Brain microvascular endothelial cell (primary cell): ENCODE measurements around the gene ALDH18A1.
A peak's percentile ranks its signal among the peaks of the same experiment; 100 is the strongest.

Source experiments
- DNase-seq: peaks from one replicate; pipeline ENCODE4 v3.0.0-alpha.2; 2020
- H3K27ac ChIP-seq: fragments of 250-450 bp; sonication (Bioruptor Pico); 2 replicates; pipeline ENCODE4 v1.5.1; 2020; ENCODE audit warnings: mild to moderate bottlenecking, moderate library complexity
- H3K27me3 ChIP-seq: fragments of 250-450 bp; sonication (Bioruptor Pico); replicated peaks from 2 replicates; pipeline ENCODE4 v1.5.1; 2020; ENCODE audit warnings: mild to moderate bottlenecking
- H3K36me3 ChIP-seq: fragments of 250-450 bp; sonication (Bioruptor Pico); replicated peaks from 2 replicates; pipeline ENCODE4 v1.5.1; 2020; ENCODE audit warnings: mild to moderate bottlenecking
- H3K4me3 ChIP-seq: 2 replicates; pipeline ENCODE4 v1.5.1; 2011; ENCODE audit warnings: low read depth, mild to moderate bottlenecking, control low read depth, low read length, moderate library complexity
- in situ Hi-C: cut with HindIII; loops from 2 replicates; pipeline ENCODE4 v1.10.0; 2017; ENCODE audit warnings: low sequenced_read_pairs, low pct_ligation_motif_present
- TF ChIP-seq, protein P1 (sequence below): IDR thresholded peaks from 2 replicates; pipeline ENCODE4 v1.5.1; 2011; ENCODE audit warnings: low read depth, mild to moderate bottlenecking, moderate library complexity, low read length, control low read depth, inconsistent platforms; ENCODE audit errors: missing control alignments

ALDH18A1 gene

DNA sequence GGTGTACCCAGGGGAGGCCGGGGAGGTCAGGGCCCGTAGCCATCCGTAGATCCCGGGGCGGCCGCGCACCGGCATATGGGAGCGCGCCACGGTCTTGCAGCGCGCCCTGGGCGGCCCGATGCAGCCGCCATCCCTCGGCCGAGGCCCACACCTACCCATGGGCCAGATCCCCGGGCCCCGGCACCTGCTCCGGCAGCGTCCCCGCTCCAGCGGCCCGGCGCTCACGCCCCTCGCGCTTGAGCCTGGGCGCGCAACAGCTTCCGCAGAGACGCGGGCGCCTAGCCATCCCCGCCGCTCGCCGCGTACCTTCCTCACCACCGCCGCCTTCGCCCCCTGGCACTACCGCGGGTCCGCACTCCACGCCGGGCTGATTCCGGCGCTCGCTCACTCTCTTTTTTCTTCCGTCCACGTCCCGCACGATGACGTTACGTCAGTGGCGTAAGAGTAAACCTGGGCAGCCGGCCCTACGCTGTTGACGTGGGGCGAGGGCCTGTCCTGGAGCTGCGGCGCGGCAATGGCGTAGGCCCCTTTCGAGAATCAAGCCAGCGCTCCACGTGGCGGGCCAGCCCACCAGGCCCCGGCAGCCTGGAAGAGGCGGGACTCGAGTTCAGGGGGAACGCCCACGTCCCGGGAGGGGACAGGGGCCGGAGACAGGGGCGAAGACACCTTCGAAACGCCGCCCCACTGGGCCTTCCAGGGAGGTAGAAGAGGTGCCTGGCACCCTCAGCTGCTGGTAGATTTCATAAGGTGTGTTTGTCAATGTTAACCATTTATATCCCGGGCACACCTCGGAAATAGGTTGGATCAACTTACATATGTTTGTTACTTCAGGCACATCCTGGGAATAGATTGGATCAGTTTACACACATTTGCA, at the start of gene ALDH18A1:
ALDH18A1 (minus strand) TSS at position 421 of the 874 bp plus-strand sequence. CDS start 3,334 bp downstream, outside the sequence.
- TF ChIP-seq, protein P1, sequence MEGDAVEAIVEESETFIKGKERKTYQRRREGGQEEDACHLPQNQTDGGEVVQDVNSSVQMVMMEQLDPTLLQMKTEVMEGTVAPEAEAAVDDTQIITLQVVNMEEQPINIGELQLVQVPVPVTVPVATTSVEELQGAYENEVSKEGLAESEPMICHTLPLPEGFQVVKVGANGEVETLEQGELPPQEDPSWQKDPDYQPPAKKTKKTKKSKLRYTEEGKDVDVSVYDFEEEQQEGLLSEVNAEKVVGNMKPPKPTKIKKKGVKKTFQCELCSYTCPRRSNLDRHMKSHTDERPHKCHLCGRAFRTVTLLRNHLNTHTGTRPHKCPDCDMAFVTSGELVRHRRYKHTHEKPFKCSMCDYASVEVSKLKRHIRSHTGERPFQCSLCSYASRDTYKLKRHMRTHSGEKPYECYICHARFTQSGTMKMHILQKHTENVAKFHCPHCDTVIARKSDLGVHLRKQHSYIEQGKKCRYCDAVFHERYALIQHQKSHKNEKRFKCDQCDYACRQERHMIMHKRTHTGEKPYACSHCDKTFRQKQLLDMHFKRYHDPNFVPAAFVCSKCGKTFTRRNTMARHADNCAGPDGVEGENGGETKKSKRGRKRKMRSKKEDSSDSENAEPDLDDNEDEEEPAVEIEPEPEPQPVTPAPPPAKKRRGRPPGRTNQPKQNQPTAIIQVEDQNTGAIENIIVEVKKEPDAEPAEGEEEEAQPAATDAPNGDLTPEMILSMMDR, result no peak
- in situ Hi-C loops, result no loop called here
- H3K4me3 ChIP-seq, result peak within 1 kb of the TSS; percentile 91
- H3K36me3 ChIP-seq, result peaks cover 15% of the 10 kb centered on the region
- H3K27ac ChIP-seq, result peak within 1 kb of the TSS; percentile 56
- peak; percentile 85 for DNase-seq
- no peaks in the 10 kb centered on the region for H3K27me3 ChIP-seq

DNA sequence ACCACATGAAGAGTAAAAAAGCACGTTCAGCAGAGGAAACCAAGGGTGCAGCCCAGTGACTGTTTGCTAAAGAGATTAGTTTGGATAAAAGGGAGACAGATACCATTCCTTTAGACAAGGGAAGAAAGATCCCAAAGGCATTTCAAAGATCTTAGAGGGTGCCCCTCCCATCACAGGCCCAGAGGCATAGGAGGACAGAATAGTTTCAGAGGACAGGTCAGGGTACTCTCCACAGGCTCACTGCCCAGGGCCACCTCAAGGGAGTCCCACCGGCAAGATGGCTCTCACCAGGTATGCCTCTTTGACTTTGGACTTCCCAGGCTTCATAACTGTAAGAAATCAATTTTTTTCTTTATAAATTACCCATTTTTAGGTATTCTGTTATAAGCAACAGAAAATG, 41.9 kb upstream of the ALDH18A1 start:
- no peak overlapping the region for H3K4me3 ChIP-seq
- TF ChIP-seq, protein P1, result no peak
- H3K27ac ChIP-seq, result no peak overlapping the region
- no peak for DNase-seq
- no peaks in the 10 kb centered on the region for H3K27me3 ChIP-seq
- H3K36me3 ChIP-seq, result no peaks in the 10 kb centered on the region
- in situ Hi-C loops, result loop anchor here (25.0 kb wide), 1 partner anchor 164 kb away; no protein-coding TSS in a partner anchor

DNA sequence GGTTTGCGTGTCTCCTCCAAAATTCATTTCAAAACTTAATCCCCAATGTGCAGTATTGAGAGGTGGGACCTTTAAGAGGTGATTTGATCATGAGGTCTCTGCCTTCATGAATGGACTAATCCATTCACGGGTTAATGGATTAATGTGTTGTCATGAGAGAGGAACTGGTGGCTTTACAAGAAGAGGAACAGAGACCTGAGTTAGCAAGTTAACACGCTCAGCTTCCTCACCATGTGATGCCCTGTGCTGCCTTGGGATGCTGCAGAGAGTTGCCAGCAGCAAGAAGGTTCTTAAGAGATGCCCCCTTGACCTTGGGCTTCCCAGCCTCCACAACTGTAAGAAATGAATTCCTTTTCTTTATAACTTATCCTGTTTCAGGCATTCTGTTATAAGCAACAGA, 40.9 kb upstream of the ALDH18A1 start:
- H3K27me3 ChIP-seq, result no peaks in the 10 kb centered on the region
- TF ChIP-seq, protein P1, result no peak
- no peak overlapping the region for H3K27ac ChIP-seq
- no peak for DNase-seq
- no peaks in the 10 kb centered on the region for H3K36me3 ChIP-seq
- H3K4me3 ChIP-seq, result no peak overlapping the region
- in situ Hi-C loops, result loop anchor here (25.0 kb wide), 1 partner anchor 165 kb away; no protein-coding TSS in a partner anchor

DNA sequence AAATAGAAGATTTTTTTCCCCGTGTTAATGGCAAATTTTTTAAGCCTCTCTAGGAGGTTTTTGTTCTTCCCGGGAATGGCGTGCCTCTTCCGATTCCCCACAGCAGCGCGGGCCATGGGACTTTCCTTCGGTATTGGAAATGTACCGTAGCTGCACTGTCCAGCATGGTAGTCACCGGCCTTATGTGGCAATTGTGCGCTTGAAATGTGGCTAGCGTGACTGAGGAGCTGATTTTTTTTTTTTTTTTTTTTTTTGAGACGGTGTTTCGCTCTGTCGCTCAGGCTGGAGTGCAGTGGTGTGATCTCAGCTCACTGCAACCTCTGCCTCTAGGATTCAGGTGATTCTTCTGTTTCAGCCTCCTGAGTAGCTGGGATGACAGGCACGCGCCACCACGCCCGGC, 38.2 kb upstream of the ALDH18A1 start:
- Histone ChIP-seq H3K27ac (no peak overlapping the region), H3K36me3 (peaks cover 15% of the 10 kb centered on the region), H3K4me3 (no peak overlapping the region), H3K27me3 (no peaks in the 10 kb centered on the region)
- DNase-seq, result no peak
- in situ Hi-C loops, result loop anchor here (25.0 kb wide), 1 partner anchor 168 kb away; no protein-coding TSS in a partner anchor
- TF ChIP-seq, protein P1, result no peak

DNA sequence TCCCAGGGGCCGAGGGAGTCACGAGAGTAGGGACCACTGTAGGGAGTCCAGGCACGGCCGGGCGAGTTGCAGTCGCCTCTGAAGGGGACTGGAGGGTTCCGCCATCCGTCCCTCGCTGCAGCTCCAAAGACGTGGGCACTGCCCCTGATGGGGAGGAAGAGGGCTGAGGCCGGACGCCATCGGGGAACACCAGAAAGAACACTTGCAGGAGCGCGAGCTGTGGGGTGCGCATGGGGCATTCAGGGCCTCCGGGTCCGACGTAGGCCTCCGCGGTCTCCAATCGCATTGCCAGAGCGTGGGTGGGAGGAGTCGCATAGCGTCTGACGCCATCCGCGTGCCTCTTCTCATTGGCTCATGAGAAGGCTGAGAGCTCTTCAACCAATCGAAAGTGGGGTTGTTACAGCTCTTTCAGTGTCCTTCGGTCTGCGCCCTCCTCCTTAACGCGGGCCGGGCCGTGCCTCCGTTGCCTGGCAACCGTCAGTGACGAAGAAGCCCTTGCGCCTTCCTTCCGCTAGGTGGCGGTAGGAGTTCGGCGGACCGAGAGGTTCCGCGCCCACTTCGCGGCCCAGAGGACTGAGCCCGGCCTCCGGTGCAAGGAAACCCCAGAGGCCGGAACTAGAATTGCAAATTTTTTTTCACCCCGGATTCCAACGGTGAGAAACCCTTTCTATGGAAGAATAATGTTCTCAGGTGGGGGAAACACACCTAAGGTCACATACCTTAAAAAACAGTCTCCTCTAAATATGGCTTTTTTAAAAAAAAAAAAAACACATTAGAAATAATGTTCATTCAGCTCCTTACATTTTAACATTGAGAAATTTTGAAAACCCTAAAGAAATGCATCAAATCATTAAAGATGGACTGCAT, 37.4 kb upstream of the ALDH18A1 start, which contains the start of gene TCTN3:
TCTN3 (minus strand) TSS at position 260 of the 867 bp plus-strand sequence; CDS start at position 232, 28 bp downstream.
- TF ChIP-seq, protein P1, result peak; percentile 99
- H3K27ac ChIP-seq, result peak within 1 kb of the TSS; percentile 67
- DNase-seq, result peak; percentile 99
- H3K4me3 ChIP-seq, result peak within 1 kb of the TSS; percentile 98
- no peaks in the 10 kb centered on the region for H3K27me3 ChIP-seq
- peaks cover 19% of the 10 kb centered on the region for H3K36me3 ChIP-seq
- in situ Hi-C loops, result loop anchor here (25.0 kb wide), 1 partner anchor 168 kb away; no protein-coding TSS in a partner anchor
